Calu3 (cell line): ENCODE results near the gene RFTN1. TPM values are rescaled to one million over a fixed set of nuclear protein-coding genes. Genes with fewer than 3 reads are reported as not detected.

Experiments
- BruUV-seq: library from RNA; stranded (reverse); fragments of 400-500 nt; replicated peaks from 2 replicates; lab custom pipeline; 2021; lab: Mats Ljungman, UMichigan
- CTCF ChIA-PET: fragments of 300-600 bp; sonication (Branson Sonifier 250); formaldehyde crosslinking; loops from one replicate; lab custom pipeline; 2022; ENCODE audit warnings: antibody characterized with exemption; lab: Charles Lee
- DNase-seq: peaks from one replicate; pipeline ENCODE4 v3.0.0; 2022
- H3K27ac Mint-ChIP-seq: one replicate; pipeline ENCODE4 v1.8.0; 2022; ENCODE audit warnings: mixed read lengths; ENCODE audit not compliant: unreplicated experiment
- H3K27me3 Mint-ChIP-seq: one replicate; pipeline ENCODE4 v1.8.0; 2022; ENCODE audit warnings: mixed read lengths; ENCODE audit not compliant: unreplicated experiment
- H3K36me3 Mint-ChIP-seq: one replicate; pipeline ENCODE4 v1.8.0; 2022; ENCODE audit warnings: mild to moderate bottlenecking, moderate library complexity, mixed read lengths; ENCODE audit not compliant: insufficient read depth, unreplicated experiment
- H3K4me1 Mint-ChIP-seq: one replicate; pipeline ENCODE4 v1.8.0; 2022; ENCODE audit warnings: mild to moderate bottlenecking, low read depth, mixed read lengths; ENCODE audit not compliant: unreplicated experiment
- H3K4me3 Mint-ChIP-seq: one replicate; pipeline ENCODE4 v1.8.0; 2022; ENCODE audit warnings: mild to moderate bottlenecking, low read depth, moderate library complexity, mixed read lengths; ENCODE audit not compliant: unreplicated experiment
- H3K9me3 Mint-ChIP-seq: one replicate; pipeline ENCODE4 v1.8.0; 2022; ENCODE audit warnings: low read depth, mixed read lengths; ENCODE audit not compliant: unreplicated experiment
- intact Hi-C: fragments of 100-400 bp; cut with micrococcal nuclease; formaldehyde crosslinking; loops from one replicate; pipeline ENCODE4 v1.10.0; 2022; ENCODE audit not compliant: unreplicated experiment
- total RNA-seq: library from RNA; stranded (reverse); gene quantifications from 2 replicates; pipeline ENCODE4 v1.2.3, GENCODE V29; 2022
- TF ChIP-seq, protein P1 (sequence below): fragments of 200-600 bp; IDR thresholded peaks from one replicate; pipeline ENCODE4 v1.8.0; 2022; ENCODE audit warnings: antibody characterized with exemption; ENCODE audit not compliant: unreplicated experiment

Gene RFTN1
- total RNA-seq, 1 experiment from 2014 or later: 1.6 TPM

DNA sequence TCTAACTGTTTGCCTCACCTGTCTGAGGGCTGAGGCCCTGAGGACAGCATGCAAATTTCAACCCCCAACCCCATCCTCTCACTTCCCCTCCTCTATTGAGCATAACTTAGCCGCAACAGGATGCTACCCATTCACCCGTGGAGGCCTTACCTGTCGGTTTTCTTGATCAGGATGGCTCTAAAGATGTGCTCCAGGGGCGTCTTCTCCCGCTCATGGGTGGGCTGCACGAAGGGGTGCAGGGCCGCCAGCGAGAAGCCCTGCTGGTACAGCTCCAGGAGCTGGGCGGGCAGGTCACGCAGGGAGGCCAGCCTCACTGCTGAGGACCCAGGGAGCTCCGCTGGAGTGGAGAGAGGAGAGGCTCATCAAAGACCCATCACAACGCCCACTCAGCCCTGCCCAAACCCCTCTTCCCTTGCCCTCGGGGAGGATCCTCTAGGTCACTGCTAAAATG is 79.8 kb downstream of the RFTN1 start:
- intact Hi-C loops: no loop called here
- CTCF ChIA-PET: no interaction called here
- BruUV-seq: no TSS peak

DNA sequence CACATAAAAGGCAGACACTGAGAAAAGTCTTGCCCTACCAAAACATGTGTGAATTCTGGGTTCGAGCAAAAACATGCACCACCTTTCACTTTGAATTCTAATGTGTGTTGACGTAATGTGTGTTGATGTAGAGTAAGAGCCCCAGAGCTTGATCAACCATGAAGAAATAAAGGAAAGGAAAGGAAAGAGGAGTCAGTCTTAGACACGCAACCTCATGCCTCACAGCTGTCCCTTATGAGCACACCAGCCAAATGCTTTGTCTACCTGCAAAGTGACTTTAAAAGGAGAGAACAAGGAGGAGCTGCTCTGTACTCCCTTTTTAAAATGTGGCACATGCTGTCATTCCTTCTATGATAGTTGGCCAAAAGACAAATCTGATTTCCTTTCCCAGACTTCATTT is 80.8 kb downstream of the RFTN1 start:
- TF ChIP-seq, protein P1, sequence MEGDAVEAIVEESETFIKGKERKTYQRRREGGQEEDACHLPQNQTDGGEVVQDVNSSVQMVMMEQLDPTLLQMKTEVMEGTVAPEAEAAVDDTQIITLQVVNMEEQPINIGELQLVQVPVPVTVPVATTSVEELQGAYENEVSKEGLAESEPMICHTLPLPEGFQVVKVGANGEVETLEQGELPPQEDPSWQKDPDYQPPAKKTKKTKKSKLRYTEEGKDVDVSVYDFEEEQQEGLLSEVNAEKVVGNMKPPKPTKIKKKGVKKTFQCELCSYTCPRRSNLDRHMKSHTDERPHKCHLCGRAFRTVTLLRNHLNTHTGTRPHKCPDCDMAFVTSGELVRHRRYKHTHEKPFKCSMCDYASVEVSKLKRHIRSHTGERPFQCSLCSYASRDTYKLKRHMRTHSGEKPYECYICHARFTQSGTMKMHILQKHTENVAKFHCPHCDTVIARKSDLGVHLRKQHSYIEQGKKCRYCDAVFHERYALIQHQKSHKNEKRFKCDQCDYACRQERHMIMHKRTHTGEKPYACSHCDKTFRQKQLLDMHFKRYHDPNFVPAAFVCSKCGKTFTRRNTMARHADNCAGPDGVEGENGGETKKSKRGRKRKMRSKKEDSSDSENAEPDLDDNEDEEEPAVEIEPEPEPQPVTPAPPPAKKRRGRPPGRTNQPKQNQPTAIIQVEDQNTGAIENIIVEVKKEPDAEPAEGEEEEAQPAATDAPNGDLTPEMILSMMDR: no peak
- Mint-ChIP-seq H3K9me3 (no peaks in the 10 kb centered on the region), H3K4me3 (no peak overlapping the region), H3K27ac (no peak overlapping the region), H3K36me3 (no peaks in the 10 kb centered on the region), H3K4me1 (no peaks in the 10 kb centered on the region), H3K27me3 (no peaks in the 10 kb centered on the region)
- DNase-seq: no peak
- BruUV-seq: no TSS peak
- intact Hi-C loops: no loop called here
- CTCF ChIA-PET: no interaction called here

More for the DNA sequence above, 79.8 kb downstream of the RFTN1 start:
- H3K36me3 Mint-ChIP-seq: no peaks in the 10 kb centered on the region
- no peak for DNase-seq
- TF ChIP-seq, protein P1: no peak
- no peaks in the 10 kb centered on the region for H3K9me3 Mint-ChIP-seq
- H3K4me3 Mint-ChIP-seq: no peak overlapping the region
- H3K4me1 Mint-ChIP-seq: no peaks in the 10 kb centered on the region
- no peaks in the 10 kb centered on the region for H3K27me3 Mint-ChIP-seq
- H3K27ac Mint-ChIP-seq: no peak overlapping the region

DNA sequence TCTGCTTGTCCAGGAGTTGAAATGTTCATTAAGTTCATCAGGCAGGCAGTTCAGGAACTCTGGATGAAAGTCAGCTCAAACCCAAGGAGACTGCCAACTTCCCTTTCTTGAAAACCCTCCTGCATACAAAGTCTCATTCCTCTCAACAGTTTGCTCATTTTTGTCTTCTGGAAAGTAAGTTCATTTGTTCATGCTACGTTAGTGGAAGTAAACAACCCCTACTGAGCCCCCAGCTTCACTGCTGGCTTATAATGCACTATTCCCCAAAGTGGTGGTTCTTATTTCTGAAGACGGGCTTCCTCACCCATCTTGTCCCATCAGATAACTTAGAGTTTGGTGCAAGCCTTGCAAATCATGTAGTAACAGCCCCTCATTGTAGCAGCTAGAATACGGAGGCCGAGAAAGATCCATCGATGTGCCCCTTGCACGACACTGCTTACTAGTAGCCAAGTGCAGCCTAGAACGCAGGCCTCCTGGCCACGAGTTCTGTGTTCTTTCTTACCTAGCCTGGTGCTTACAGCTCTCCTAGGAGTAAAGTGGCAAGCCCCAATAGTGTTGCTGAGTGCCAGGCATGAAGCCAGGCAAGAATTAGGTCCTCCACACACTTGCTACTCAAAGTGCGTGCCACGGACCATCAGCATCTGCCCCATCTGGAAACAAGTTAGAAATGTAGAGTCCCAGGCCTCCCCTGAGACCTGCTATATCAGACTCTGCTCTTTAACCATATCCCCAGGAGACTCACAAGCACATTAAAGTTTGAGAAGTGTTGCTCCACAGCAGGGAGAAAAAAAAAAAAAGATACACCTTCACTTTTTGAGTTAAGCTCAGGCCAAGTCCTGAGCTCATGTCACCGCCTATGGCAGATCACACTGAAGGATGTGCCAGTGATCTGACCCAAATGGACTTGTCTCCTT is 82.5 kb downstream of the RFTN1 start:
- Mint-ChIP-seq H3K27me3 (no peaks in the 10 kb centered on the region), H3K27ac (no peak overlapping the region), H3K9me3 (no peaks in the 10 kb centered on the region), H3K4me3 (no peak overlapping the region), H3K36me3 (no peaks in the 10 kb centered on the region), H3K4me1 (no peaks in the 10 kb centered on the region)
- DNase-seq: no peak
- TF ChIP-seq, protein P1: no peak
- CTCF ChIA-PET: no interaction called here
- BruUV-seq: no TSS peak
- intact Hi-C loops: no loop called here

DNA sequence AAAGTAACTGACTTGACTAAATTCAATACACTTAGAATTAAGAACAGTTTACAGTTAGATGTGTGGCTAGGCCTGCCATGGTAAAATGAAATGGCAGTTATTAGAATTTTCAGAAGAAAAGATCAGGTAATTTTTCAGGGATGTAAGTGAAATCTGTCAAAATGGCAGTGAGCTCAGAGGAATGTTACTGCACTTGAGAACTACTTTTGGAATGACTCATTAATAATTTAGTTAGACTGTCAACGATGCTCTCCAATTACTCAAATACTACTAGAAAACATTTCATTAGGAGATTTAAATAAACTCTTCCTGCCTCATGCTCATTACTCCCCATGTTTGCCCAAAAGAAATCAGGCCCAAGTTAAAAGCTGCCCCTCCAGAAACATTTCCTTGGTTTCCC is 84.4 kb downstream of the RFTN1 start:
- Mint-ChIP-seq H3K9me3 (no peaks in the 10 kb centered on the region), H3K27ac (no peak overlapping the region), H3K4me3 (no peak overlapping the region), H3K27me3 (no peaks in the 10 kb centered on the region), H3K36me3 (no peaks in the 10 kb centered on the region), H3K4me1 (no peaks in the 10 kb centered on the region)
- TF ChIP-seq, protein P1: no peak
- BruUV-seq: no TSS peak
- intact Hi-C loops: no loop called here
- no peak for DNase-seq
- CTCF ChIA-PET: no interaction called here
